GM19468 (cell line): Measurements from ENCODE around the gene PRM2.
A peak's percentile ranks its signal among the peaks of the same experiment; 100 is the strongest.

Experiments
- ATAC-seq: cut with Tn5 transposase; IDR thresholded peaks from one replicate; pipeline ENCODE4 v1.9.1; 2021; ENCODE audit warnings: mild to moderate bottlenecking, moderate library complexity, moderate number of reproducible peaks; ENCODE audit not compliant: unreplicated experiment; ENCODE audit errors: extremely low read depth

The PRM2 gene, protein sequence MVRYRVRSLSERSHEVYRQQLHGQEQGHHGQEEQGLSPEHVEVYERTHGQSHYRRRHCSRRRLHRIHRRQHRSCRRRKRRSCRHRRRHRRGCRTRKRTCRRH

DNA sequence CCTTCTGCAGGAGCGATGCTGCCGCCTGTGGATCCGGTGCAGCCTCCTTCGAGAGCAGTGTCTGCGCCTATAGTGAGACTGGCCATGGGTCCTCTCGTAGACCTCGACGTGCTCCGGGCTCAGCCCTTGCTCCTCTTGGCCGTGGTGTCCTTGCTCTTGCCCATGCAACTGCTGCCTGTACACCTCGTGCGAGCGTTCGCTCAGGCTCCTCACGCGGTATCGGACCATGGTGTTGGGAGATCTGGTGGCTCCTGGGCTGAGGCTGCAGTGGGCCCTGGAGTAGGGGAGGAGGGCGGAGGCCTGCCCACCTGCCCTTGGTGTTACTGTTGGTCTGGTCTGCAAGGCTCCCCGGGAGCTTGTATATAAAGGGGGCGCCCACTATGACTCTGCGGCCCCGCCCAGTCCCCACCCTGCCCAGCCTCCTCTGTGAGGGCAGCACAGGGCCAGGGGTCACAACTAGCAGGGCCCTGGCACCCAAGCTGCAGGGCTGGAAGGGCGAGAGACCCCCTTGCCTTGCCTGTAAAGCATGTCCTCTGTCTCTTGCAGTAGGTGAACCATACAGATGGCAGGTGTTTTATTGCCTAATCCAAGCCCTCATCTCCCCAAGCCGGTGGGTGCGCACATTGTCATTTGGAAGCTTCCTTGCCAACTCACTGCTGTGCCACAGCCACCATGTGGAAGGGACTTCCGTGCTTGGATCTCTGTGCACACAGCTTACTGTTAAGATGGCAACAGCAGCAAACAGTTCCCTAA is at the start of gene PRM2:
Gene PRM2, minus strand, starts transcription at position 338 of the 753 bp plus-strand sequence. Its CDS starts 110 bp downstream, at position 228.
- ATAC-seq, result no peak

DNA sequence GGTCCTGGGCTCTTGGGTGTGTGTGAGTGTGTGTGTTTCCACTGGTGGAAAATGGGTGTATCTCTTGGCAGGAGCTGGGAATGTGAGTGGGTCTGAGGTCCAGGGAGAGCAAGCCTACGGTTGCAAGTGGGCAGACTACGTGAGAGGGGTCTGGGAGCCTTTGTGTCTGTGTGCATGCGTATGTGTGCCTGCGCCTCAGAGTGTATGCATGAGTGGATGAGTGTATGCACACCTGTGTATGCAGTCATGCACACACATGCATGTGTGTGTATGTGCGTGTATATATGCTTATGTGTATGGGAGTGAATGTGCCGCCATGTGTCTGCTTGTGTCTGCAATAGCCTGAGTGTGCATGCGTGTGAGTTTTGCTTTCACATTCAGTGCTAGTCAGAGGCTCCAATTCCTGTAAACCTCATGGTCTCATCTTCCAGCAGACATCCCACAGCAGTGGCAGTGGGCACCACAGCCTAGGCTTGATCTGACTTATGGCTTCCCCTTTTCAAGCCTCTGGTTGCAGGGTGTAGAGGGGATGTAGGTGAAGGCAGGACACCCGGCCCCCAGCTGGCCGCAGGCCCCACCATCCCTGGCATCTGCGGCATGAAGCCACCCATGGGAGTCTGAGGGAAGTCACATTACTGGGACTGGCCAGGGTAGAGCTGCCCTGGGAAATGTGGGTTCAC is 49.3 kb upstream of the PRM2 start:
- ATAC-seq, result peak; percentile 13

DNA sequence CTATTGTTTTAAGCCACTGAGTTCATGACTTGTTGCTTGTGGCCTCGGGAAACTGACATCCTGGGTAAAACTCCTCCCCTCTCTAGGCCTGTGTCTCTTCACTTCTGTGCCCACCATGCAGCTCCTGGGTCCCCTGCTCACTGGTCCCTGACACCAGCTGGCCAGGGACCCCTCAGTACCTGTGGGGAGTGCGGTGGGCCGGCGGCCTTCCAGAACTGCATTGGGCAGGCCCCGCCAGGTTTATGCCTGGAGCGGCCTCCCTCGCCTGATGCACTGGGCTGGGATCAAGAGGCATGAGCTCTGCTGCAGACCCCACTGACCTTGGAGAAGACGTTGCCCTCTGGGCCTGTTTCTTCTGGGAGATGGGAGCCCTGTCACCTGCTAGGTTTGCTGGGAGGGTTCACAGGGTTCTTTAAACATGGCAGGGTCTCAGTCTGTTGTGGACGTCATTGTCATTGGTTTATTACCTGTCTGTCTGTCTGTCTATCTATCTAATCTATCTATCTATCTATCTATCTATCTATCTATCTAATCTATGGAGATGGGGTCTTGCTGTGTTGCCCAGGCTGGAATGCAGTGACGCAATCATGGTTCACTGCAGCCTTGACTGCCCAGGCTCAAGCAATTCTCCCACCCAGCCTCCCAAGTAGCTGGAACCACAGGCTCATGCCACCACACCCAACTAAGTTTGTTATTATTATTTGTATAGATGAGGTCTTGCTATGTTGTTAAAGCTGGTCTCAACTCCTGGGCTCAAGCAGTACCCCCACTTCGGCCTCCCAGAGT is 47.5 kb upstream of the PRM2 start:
- no peak for ATAC-seq

DNA sequence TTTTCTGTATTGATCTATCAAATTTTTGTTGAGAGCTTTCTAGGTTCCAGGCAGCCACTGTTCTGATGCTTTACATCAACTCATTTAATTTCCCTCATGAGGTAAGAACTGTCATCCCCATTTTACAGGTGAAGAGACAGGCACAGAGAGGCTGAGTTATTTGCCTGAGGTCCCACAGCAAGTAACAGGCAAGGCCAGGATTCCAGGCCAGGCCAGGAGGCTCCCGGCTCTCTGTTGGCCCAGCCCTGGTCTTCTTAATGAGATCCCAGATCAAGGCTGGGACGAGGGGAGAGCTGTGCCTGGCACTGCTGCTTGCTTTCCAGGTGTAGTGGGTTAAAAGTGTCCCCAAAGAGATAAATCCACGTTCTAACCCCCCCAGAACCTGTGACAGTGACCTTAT is 46.5 kb upstream of the PRM2 start:
- ATAC-seq, result no peak

DNA sequence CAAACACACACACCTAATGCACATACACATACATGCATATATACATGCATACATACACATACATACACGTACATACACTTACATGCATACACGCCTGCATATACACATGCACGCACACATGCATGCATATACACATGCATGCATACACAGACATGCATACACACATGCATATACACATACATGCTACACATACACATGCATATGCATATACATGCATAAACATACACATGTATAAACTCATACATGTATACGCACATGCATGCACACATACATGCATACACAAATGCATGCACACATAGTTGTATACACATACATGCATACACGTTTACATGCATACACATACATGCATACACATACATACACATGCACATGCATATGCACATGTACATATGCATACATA is 45.4 kb upstream of the PRM2 start:
- ATAC-seq, result no peak

DNA sequence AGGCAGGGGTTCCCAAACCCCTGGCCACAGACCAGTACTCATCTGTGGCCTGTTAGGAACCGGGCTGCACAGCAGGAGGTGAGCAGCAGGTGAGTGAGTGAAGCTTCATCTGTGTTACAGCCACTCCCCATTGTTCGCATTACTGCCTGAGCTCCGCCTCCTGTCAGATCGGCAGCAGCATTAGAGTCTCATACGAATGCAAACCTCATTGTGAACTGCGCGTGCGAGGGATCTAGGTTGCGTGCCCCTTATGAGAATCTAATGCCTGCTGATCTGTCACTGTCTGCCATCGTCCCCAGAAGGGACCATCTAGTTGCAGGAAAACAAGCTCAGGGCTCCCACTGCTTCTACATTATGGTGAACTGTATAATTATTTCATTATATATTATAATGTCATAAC is 43.9 kb upstream of the PRM2 start:
- no peak for ATAC-seq

GRCh38 chr16:11319529-11320146 is 43.4 kb upstream of the PRM2 start:
- ATAC-seq, result no peak

GRCh38 chr16:11318817-11319216 is 42.5 kb upstream of the PRM2 start:
- ATAC-seq, result no peak

DNA sequence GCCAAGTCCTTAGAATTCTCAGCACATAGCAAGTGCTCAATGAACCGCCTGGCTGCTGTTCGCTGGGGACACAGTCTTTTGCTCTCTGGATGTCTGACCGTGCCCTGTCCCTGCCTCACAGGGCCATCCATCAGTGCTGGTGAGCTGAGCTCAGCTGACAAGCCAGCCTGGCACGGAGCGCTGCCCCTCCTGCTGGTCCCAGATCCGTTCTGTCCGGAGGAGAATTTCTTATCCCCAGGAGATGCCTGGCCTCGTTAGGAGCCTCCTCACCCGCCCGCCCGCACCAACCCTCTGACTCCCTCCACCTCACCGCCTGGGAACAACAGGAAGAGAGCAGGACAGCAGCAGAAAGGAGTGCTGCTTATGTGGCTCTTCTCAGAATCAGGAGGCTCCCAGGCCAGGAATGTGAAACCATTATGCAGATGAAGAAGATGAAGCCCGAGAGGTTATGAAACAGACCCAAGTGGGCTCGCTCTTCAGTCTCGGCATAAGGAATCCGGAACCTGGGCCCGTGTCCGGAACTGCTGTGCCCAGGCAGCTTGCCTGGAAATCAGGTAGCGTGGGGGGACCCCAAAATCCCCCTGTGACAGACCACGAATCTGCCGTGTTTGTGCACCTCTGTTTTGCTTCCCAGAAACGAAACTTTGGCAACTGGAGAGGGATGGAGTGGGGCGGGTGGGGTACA is 40.2 kb upstream of the PRM2 start:
- no peak for ATAC-seq

DNA sequence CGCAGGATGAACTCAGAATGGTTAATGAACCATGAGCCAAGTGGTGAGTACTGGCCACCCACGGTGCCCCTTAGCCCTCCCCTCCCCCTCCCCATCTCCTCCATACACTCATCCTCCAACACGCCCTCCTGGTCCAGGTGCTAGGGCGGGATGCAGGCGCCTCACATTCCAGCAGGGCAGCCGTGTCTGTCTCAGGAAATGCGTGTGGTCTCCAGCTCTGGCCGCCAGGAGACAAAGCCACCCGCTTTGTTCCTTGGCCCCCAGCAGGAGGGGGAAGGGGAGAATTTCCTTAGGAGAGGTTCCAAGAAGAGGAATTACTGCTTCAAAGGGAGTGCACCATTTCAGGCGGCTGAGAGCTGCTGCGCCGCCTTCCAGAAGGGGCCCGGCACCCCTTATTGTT is 39.2 kb upstream of the PRM2 start:
- ATAC-seq, result no peak

GRCh38 chr16:11314309-11314894 is 38.1 kb upstream of the PRM2 start:
- ATAC-seq, result no peak

GRCh38 chr16:11313493-11314308 is 37.4 kb upstream of the PRM2 start:
- no peak for ATAC-seq

GRCh38 chr16:11312718-11313492 is 36.6 kb upstream of the PRM2 start:
- ATAC-seq, result no peak

DNA sequence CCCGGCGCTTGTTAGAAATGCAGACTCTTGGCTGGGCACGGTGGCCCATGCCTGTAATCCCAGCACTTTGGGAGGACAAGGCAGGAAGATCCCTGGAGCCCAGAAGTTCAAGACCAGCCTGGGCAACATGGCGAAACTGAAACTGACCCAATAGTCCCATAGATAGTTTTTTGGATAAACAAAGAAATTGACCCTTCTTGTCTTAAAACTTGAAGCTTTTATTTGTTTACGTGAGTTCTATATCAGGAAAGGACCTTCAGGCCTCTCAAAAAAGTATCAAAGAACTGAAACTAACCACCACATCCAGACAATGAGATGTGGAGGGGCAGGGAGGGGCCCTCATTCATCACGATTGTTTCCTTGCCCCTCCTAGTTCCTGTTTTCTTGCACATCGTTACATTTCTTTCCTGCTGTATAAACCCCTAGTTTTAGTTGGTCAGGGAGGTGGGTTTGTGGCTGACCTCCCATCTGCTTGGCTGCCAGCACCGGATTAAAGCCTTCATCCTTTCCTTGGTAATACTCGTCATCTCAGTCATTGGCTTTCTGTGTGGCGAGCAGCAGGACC is 34.8 kb upstream of the PRM2 start:
- no peak for ATAC-seq

GRCh38 chr16:11310634-11310977 is 34.3 kb upstream of the PRM2 start:
- no peak for ATAC-seq

- peak; percentile 26 for ATAC-seq
Measured at GRCh38 chr16:11309895-11310633, 33.8 kb upstream of the PRM2 start.
